ENCODE data around the gene USP35. TPM values are rescaled to one million over a fixed set of nuclear protein-coding genes. Genes with fewer than 3 reads are reported as not detected.

Gene USP35
- polyA plus RNA-seq, 1 of the 3 experiments (the other 2 are of a cell fraction), result 8.4 TPM

- TF ChIP-seq USF1 (IDR thresholded peaks at IDR 0.05; ENCODE audit: borderline replicate concordance, low read depth) (no peak), RAD21 (IDR thresholded peaks at IDR 0.05; ENCODE audit: low read length) (0 out of 2 replicates have a peak, but pooled peaks have one; percentile 6), TAF1 (IDR thresholded peaks at IDR 0.05; ENCODE audit: borderline replicate concordance, low read depth, low read length) (no peak), NFIC (IDR thresholded peaks at IDR 0.05; ENCODE audit: borderline replicate concordance) (peak; percentile 65), PBX3 (IDR thresholded peaks at IDR 0.05) (peak; percentile 49; the same call in 1 of the 2 replicates), NRF1 (IDR thresholded peaks at IDR 0.05; ENCODE audit: low read depth, low read length) (no peak), REST (IDR thresholded peaks at IDR 0.05; ENCODE audit: low read depth, low read length) (no peak), MXI1 (IDR thresholded peaks at IDR 0.05; ENCODE audit: low read depth, low read length) (no peak), EP300 (IDR thresholded peaks at IDR 0.05; ENCODE audit: borderline replicate concordance in 1 of 2, low read depth in 1 of 2, low read length in 1 of 2) (no peak), JUND (IDR thresholded peaks at IDR 0.05) (no peak), FOXM1 (IDR thresholded peaks at IDR 0.05; ENCODE audit: low read depth) (no peak), EZH2phosphoT487 (IDR thresholded peaks at IDR 0.05; ENCODE audit: borderline replicate concordance, low read depth) (no peak), TEAD4 (IDR thresholded peaks at IDR 0.05; ENCODE audit: borderline replicate concordance, insufficient read depth) (peak; percentile 17; the same call in 1 of the 2 replicates), MEF2A (IDR thresholded peaks at IDR 0.05; ENCODE audit: borderline replicate concordance, low read depth) (no peak), CHD2 (IDR thresholded peaks at IDR 0.05; ENCODE audit: low read length, partially characterized antibody) (no peak)
These were observed 56.0 kb downstream of the USP35 start (continued) for GRCh38 chr11:78244546-78245255.

GRCh38 chr11:78248191-78248590 lies 59.5 kb downstream of the USP35 start:
- no peaks in the 10 kb centered on the region for H3K27me3 ChIP-seq (ENCODE audit: insufficient read depth)
- no peak overlapping the region for H3K4me2 ChIP-seq
- H3K4me1 ChIP-seq (ENCODE audit: control insufficient read depth in 1 of 2, insufficient read depth in 2 of 2, low read depth in 1 of 2, low read length in 1 of 2), result peaks cover 0 to 15% of the 10 kb centered on the region in 2 experiments; a peak in 3 of 4 replicates
- TF ChIP-seq FOSL2 (IDR thresholded peaks at IDR 0.05; ENCODE audit: borderline replicate concordance, low read depth) (peak; percentile 20; the same call in 1 of the 2 replicates), SIN3A (IDR thresholded peaks at IDR 0.05; ENCODE audit: borderline replicate concordance, low read depth, low read length) (no peak), ELF1 (IDR thresholded peaks at IDR 0.05) (no peak), TCF12 (IDR thresholded peaks at IDR 0.05) (peak; percentile 64), RCOR1 (IDR thresholded peaks at IDR 0.05; ENCODE audit: low read length) (no peak), GABPA (IDR thresholded peaks at IDR 0.05; ENCODE audit: low read depth) (no peak)
- no peak overlapping the region for H3K4me3 ChIP-seq (ENCODE audit: low read depth in 2 of 2, low read length in 1 of 2)
- no peaks in the 10 kb centered on the region for H4K20me1 ChIP-seq (ENCODE audit: insufficient read depth)
- H3K36me3 ChIP-seq (replicated peaks in 1 of 2; ENCODE audit: control insufficient read depth in 1 of 2, insufficient read depth in 2 of 2, low read length in 1 of 2), result peaks cover 11 to 24% of the 10 kb centered on the region in 2 experiments
- H3K9me3 ChIP-seq, result no peaks in the 10 kb centered on the region
- 87% methylated on average over 3 of the region's 3 CpGs for WGBS (ENCODE audit: low lambda C conversion rate)
- no peaks in the 10 kb centered on the region for H3K9me2 ChIP-seq
- CTCF ChIA-PET, result interaction anchor here (0.9 to 1.7 kb wide), 3 partner anchors 14 to 168 kb away, joined by 3 read pairs; no protein-coding TSS in a partner anchor
- POLR2A ChIA-PET, result no interaction called here
- no peak for DNase-seq
- 0 out of 4 replicates have a peak overlapping the region, but pooled peaks of 1 of the 2 experiments have one; percentile 9 for H3K27ac ChIP-seq (ENCODE audit: low read depth in 2 of 2, low read length in 1 of 2)
- peaks cover 14% of the 10 kb centered on the region for H3F3A ChIP-seq (replicated peaks; ENCODE audit: insufficient read depth)
- no peak overlapping the region for H2AFZ ChIP-seq (ENCODE audit: low read depth)
- H3K79me2 ChIP-seq (ENCODE audit: insufficient read depth), result no peaks in the 10 kb centered on the region
- no peak overlapping the region for H3K9ac ChIP-seq

Measured in SK-N-SH (cell line).